ENCODE measurements around the gene MIF.

The MIF gene

DNA sequence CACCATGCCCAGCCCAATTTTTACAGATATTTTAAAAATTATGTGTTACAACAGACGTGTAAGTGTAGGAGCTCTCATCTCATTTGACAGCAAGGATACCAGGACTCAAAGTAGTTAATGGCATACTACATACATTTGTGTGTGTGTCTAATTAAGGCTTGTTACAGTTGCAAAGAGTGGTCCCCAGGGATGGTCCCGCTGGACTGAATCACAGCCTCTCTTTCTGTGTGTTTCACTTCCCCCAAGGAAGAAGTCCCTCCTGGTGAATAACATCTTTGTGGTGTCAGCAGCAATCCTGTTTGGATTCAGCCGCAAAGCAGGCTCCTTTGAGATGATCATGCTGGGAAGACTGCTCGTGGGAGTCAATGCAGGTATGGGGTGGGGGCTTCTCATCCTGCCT is 19.3 kb upstream of the MIF start:
- no peak for FAIRE-seq
- DNase-seq (ENCODE audit: extremely low spot score, insufficient read length, low read depth), result no peak

DNA sequence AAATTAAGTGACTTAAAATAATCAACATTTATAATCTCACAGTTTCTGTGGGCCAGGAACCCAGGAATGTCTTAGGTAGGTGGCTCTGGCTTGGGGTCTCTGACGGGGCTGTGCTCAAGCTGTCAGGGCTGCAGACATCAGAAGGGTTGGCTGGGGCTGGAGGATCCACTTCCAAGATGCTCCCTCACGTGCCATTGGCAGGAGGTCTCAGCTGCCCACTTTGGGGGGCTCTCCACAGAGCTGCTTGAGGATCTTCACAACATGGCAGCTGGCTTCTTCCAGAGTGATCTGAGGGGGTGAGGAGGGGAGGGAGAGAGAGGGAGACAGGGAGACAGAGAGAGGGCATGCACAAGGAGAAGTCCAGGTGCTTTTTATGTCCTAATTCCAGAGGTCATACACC is 18.4 kb upstream of the MIF start:
- DNase-seq (ENCODE audit: extremely low spot score, insufficient read length, low read depth) (no peak), FAIRE-seq (no peak)

DNA sequence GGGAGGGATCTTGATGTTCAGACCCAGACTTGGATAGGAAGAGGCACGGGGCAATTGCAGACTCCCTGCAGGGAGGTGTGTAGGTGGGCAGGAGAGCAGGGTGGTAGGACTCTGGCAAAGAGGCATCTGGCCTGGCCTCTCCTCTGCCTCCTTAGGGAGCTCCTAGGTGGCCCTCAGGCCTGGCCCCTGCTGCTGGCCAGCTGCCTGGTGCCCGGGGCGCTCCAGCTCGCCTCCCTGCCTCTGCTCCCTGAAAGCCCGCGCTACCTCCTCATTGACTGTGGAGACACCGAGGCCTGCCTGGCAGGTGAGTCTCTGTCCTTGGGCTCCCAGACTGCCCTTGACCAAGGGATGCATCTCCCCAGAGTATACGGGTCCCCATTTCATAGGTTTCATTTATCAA is 16.6 kb upstream of the MIF start:
- no peak for DNase-seq (ENCODE audit: extremely low spot score, insufficient read length, low read depth)
- FAIRE-seq, result no peak

DNA sequence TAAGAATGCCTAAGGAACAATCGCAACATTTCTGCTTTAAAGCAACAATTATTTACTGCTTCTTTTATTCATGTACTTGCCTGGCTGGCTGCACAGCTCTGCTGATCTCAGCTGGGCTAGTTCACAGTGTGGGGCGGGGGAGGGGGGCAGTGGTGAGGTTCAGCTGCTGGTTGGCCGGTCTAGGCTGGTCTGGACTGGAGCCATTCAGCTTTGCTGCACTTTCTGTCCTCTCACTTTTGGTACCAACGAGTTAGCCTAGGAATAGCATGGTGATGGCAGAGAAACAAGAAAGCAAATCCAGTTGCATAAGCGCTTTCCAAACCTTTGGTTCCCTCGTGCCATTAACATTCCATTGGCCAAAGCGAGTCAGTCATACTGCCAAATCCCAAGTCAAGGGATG is 16.0 kb upstream of the MIF start:
- no peak for FAIRE-seq
- no peak for DNase-seq (ENCODE audit: extremely low spot score, insufficient read length, low read depth)

DNA sequence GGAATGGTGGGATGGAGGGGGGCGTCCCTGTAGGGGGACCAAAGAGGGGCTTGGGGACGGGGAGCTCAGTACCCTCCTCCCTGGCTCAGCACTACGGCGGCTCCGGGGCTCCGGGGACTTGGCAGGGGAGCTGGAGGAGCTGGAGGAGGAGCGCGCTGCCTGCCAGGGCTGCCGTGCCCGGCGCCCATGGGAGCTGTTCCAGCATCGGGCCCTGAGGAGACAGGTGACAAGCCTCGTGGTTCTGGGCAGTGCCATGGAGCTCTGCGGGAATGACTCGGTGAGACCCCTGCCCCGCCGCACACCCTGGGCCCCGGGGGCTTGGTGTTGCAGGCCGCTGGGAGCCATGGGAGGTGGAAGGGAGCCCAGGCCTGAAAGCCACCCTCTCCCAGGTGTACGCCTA is 11.8 kb upstream of the MIF start:
- no peak for DNase-seq (ENCODE audit: extremely low spot score, insufficient read length, low read depth)
- no peak for FAIRE-seq

DNA sequence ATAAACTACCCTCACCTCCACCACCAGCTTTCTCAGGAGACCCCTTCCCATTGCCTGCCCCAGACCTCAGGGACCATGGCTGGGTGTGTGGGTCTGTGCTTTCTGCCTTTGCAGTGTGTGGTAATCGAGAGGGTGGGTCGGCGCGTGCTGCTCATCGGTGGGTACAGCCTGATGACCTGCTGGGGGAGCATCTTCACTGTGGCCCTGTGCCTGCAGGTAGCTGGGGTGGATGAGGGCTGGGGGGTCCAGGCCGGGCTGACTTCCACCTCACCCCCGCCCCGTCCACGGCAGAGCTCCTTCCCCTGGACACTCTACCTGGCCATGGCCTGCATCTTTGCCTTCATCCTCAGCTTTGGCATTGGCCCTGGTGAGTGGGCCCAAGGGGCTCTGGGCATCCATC is 10.5 kb upstream of the MIF start:
- DNase-seq (ENCODE audit: extremely low spot score, insufficient read length, low read depth) (no peak), FAIRE-seq (no peak)

DNA sequence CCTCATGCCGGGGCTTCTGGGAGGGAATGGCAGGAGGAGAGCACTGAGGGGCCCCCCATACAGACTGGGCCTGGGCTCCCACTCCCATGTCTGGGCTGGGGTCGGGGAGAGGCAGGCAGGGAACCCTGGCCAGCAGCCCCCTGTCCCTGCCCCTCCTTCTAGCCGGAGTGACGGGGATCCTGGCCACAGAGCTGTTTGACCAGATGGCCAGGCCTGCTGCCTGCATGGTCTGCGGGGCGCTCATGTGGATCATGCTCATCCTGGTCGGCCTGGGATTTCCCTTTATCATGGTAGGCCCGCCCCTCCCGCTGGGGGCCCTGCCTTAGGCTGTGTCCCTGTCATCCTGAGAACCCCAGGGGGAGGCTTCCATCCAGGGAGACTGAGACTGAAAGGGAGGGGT is 10.0 kb upstream of the MIF start:
- no peak for FAIRE-seq
- no peak for DNase-seq (ENCODE audit: extremely low spot score, insufficient read length, low read depth)

DNA sequence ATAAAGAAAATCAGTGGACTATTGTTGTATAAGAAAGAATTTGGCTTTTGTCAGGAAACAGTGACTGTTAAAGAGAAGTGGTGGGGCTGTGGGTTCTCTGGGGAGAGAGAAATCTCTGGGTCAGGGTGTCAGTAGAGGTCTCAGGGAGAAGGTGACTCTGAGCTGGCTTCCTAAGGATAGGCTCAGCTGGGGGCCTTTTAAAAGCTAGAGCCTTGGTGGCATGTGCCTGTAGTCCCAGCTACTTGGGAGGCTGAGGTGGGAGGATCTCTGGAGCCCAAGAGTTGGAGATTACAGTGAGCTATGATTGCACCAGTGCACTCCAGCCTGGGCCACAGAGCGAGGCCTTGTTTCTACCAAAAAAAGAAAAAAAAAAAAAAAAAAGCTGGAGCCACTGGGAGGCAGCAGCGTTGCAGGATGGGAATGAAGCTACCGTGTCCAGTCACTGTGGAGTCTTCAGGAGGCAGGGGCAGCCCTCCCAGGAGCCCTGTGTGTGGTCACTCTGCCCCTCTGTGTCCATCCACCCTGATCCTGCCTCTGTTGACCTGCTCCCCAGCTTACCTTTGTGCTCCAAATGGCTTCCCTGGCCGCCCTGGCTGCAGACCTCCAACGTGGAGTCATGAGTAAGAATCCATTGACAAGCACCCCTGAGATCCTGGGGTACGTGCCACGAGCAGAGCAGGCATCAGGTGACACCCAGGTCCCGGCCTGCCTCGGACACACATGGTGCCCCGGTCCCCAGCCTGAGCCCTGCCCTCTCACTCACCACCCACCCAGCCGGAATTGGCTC is 5.4 kb upstream of the MIF start:
- no peak for FAIRE-seq
- no peak for DNase-seq (ENCODE audit: extremely low spot score, insufficient read length, low read depth)

DNA sequence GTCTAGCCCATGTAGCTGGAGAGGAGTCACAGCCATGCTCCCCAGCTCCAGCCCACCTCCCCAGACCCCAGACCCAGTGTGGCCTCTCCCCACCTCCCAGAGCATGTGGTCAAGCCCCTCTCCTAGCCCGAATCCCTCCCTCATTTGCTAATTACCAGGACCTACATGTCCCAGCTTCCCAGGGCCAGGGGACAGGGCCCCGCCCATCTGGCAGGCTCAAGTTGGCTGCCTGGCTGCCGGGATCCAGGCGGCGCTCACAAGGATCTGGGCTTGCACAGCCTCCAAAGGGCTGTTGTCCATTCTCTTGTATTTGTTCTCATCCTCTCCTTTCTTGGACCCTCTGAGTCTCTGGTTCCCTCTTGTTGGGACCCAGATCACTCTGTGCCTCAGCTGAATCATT is 4.6 kb upstream of the MIF start:
- no peak for FAIRE-seq

DNA sequence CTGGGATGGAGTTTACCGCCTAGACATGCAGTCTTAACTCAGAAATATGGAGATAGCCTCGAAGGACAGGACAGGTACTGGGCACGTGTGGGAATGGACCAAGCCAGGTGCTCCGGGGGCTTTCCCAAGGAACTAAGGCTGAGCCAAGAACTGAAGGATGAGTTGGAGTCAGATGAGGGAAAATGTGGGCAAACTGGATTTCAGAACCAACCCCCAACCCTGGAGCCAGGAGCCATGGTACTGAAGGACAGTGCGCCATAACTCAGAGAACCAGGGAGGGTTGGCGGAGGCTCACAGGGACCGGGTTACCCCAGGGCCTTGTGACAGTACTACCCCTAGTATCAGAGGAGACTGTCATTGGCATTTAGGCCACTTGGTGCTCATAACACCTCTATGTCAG is 2.5 kb upstream of the MIF start:
- no peak for FAIRE-seq
- no peak for DNase-seq (ENCODE audit: extremely low spot score, insufficient read length, low read depth)

More for the DNA sequence above, 4.6 kb upstream of the MIF start:
- no peak for DNase-seq (ENCODE audit: extremely low spot score, insufficient read length, low read depth)

DNA sequence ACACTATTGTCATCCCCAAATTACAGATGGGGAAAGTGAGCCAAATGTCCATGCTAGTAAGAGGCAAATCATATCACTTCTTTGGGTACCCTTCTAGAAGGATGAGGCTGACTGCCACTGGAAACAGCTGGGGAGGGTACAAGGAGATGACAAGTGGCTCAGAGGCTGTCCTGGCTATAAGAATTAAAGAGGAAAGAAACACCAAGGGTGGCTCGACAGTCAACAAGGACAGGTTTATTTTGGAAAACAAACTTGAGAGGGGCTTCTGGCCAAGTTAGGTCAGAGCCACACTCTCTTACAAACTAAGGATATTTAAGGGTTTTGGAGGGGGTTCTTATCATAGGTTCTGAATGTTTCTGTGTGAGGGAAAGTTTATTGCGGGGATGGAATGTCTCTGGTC is 2.1 kb upstream of the MIF start:
- FAIRE-seq, result no peak

DNA sequence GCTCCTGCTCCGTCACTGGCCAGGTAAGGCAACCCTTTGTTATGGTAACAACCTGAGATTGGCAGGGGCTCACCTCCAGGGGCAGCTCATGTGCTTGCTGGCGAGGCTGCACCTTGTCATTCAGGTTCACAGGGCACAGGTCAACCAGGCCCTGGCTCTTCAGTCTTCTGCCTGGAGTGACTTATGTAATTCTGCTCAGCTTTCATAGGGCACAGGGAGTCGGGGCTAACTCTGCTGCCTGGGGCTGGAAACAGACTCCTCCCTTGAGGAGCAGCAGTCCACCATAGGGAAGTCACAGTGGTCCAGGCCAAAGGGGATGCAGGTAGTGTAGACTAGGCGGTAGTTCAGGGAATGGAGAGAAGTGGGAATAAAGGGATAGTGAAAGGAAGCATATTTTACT is 1.5 kb upstream of the MIF start:
- FAIRE-seq, result no peak
- no peak for DNase-seq (ENCODE audit: extremely low spot score, insufficient read length, low read depth)

More for the DNA sequence above, 2.1 kb upstream of the MIF start:
- no peak for DNase-seq (ENCODE audit: extremely low spot score, insufficient read length, low read depth)

DNA sequence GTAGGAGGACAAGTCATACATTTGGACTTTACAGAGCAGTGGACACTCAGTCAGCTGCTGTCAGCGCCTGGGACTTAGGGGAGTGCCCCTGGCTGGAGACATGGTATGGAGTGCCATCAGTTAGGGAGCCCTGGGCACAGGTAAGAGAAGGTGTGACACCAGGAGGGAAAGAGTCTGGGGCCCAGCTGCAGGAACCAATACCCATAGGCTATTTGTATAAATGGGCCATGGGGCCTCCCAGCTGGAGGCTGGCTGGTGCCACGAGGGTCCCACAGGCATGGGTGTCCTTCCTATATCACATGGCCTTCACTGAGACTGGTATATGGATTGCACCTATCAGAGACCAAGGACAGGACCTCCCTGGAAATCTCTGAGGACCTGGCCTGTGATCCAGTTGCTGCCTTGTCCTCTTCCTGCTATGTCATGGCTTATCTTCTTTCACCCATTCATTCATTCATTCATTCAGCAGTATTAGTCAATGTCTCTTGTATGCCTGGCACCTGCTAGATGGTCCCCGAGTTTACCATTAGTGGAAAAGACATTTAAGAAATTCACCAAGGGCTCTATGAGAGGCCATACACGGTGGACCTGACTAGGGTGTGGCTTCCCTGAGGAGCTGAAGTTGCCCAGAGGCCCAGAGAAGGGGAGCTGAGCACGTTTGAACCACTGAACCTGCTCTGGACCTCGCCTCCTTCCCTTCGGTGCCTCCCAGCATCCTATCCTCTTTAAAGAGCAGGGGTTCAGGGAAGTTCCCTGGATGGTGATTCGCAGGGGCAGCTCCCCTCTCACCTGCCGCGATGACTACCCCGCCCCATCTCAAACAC is 850 bp upstream of the MIF start:
- FAIRE-seq, result no peak
- DNase-seq (ENCODE audit: extremely low spot score, insufficient read length, low read depth), result no peak

DNA sequence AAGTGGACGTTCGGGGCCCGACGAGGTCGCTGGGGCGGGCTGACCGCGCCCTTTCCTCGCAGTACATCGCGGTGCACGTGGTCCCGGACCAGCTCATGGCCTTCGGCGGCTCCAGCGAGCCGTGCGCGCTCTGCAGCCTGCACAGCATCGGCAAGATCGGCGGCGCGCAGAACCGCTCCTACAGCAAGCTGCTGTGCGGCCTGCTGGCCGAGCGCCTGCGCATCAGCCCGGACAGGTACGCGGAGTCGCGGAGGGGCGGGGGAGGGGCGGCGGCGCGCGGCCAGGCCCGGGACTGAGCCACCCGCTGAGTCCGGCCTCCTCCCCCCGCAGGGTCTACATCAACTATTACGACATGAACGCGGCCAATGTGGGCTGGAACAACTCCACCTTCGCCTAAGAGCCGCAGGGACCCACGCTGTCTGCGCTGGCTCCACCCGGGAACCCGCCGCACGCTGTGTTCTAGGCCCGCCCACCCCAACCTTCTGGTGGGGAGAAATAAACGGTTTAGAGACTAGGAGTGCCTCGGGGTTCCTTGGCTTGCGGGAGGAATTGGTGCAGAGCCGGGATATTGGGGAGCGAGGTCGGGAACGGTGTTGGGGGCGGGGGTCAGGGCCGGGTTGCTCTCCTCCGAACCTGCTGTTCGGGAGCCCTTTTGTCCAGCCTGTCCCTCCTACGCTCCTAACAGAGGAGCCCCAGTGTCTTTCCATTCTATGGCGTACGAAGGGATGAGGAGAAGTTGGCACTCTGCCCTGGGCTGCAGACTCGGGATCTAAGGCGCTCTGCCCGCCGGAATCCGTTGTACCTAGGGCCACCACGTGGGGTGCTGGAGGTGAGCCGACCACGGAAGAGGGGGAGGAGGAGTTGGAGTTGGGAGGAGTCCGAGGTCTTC is 771 bp downstream of the MIF start:
- DNase-seq (ENCODE audit: extremely low spot score, insufficient read length, low read depth), result peak; percentile 69
- peak; percentile 92 for FAIRE-seq

DNA sequence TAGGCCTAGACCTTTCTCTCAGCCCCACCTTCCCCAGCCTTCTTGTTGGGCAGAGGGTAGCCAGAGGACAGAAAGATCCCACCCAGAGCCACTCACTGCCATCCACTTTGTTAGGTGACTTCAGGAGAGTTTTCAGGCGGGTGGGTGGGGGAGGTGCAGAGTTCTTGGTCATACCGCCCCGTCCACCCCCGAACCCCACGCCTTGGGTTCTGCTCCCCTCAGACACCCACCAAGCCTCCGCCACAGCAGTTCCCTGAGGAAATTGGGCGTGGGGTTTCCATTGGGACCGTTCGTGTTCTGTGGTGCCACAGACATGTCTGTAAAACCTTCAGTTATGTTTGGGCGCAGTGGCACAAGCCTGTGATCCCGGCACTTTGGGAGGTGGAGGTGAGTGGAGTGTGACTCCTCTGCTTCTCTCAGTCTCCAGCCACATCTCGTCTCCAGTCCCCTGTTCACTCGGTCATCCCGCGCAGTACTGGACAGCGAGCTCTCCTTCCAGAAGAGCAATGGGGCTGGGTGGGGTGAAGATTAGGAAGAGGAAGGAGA is 1.5 kb downstream of the MIF start:
- FAIRE-seq, result no peak
- no peak for DNase-seq (ENCODE audit: extremely low spot score, insufficient read length, low read depth)

DNA sequence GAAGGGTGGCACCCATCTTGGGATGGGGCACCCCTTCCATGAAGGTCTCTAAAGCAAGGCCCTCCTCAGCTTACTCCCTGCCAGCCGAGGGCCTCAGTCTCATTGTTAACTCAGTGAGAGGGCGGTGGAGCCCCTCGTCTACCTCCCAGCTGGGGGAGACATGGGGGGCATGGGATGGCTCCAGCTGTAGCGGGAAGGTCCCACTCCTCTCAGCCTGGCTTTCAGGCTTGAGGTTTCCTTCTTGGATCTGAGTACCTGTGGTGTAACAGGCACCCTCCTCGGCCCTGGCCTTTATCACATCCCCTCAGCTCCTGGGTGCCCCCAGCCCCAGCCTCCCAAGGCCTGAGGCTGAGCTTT is 2.0 kb downstream of the MIF start:
- FAIRE-seq, result no peak
- DNase-seq (ENCODE audit: extremely low spot score, insufficient read length, low read depth), result no peak

DNA sequence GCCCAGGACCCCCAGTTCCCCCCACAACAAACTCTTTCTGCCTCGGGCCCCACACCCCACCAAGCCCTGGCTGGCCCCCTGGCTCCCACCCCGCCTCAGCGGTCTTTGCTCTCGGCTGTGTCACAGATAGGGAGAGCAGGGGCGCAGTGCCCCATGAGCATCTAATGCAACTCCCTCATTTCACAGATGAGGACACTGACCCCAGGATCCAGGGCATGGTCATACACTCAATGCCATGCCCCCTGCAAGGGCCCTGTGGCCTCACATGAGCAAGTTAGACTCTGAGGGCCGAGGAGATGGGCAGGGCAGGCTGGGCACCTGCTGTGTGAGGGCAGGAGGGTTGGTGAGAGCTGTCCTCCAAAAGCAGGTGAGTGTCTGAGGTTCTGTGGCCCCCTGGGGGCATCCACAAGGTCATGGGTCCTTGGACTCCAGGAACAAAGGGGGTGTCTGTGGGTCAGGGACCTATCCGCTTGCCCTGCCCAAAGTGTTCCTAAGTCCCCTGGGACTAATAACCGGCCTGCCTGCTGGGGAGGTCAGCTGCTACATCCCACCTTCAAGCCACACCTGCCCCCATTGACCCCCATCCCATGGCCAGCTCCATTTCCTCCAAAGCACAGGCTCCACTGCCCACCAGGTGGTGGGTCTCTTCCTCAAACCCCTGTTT is 2.5 kb downstream of the MIF start:
- no peak for DNase-seq (ENCODE audit: extremely low spot score, insufficient read length, low read depth)
- FAIRE-seq, result no peak

DNA sequence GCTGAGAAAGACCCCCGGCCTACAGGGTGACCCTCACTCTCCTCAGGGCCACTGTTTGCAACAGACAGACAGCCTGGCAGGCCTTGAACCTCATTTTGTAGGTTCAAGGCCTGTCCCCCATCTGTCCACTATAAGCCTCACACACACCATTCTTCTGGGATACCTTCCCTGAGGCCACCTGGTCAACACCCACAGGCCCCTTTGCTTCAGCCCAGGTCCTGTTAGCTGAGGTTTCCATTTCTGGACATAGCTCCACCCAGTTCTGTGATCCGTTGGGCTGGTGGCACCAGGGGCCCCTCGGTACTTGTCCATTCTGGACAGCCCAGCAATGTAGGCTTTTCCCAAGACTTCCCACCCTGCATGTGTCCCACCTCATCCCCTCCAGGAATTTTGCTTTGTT is 3.1 kb downstream of the MIF start:
- no peak for DNase-seq (ENCODE audit: extremely low spot score, insufficient read length, low read depth)

DNA sequence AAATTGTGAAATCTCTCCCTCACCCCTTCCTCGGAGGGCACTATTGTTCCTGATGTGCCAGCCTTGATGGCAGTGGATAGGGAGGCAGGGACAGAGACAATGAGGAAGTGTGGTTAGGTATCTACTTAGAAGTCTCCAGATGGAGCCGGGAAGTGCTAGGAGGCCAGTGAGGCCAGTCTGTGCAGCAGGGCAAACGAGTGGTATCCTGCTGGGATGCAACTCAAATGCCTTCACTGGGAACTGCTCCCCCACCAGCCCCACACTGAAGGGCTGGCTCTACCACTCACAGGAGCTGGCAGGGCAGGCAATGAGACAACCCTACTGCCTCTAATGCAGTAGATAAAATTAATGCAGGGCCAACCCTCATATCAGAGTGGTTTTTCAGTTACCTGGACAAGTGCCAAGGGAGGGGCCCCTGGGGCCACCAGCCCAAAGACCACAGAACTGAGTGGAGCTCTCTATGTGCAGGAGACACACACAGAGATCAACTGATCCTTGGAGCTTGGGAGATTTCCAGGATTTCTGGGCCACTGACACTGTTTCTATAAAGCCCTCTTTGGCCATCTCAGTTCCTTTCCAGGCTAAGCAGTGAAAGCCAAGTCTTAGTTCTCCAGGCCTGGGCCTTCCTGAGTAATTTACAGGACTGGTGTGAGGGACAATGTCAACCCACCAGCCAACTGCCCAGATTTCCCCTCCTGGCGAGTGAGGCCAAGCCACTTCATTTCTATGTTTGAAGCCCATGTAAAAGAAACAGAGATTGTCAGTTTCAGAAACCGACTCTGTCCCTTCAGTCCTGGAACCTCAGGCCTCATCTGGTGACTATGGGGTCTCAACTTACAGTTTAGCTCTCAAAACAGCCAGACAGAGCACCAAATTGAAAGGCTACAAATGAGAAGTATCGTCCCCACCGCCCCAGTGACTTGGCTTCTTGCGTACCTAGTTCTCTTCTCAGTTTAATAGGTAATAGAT is 4.1 kb downstream of the MIF start:
- DNase-seq (ENCODE audit: extremely low spot score, insufficient read length, low read depth), result no peak
- FAIRE-seq, result no peak

More for the DNA sequence above, 3.1 kb downstream of the MIF start:
- no peak for FAIRE-seq

Measured in GM18507 (cell line).